ENCODE results near the gene SOHLH1. TPM values are rescaled to one million over a fixed set of nuclear protein-coding genes. Genes with fewer than 3 reads are reported as not detected.

SOHLH1 gene
- total RNA-seq, 4 donors from 2014 or later, result not detected

GRCh38 chr9:135700525-135700924 is 1.2 kb upstream of the SOHLH1 start:
- Histone ChIP-seq H3K27me3 (no peaks in the 10 kb centered on the region), H3K36me3 (no peaks in the 10 kb centered on the region), H3K4me3 (replicated peaks in 1 of 3) (no peak overlapping the region), H3K27ac (no peak overlapping the region), H3K9me3 (no peaks in the 10 kb centered on the region), H3K4me1 (peaks cover 4 to 12% of the 10 kb centered on the region in 2 donors)
- WGBS, 2 donors, result 63 to 73% methylated on average over 14 to 15 of the region's 15 CpGs
- no peak for DNase-seq
- TF ChIP-seq, protein P1, sequence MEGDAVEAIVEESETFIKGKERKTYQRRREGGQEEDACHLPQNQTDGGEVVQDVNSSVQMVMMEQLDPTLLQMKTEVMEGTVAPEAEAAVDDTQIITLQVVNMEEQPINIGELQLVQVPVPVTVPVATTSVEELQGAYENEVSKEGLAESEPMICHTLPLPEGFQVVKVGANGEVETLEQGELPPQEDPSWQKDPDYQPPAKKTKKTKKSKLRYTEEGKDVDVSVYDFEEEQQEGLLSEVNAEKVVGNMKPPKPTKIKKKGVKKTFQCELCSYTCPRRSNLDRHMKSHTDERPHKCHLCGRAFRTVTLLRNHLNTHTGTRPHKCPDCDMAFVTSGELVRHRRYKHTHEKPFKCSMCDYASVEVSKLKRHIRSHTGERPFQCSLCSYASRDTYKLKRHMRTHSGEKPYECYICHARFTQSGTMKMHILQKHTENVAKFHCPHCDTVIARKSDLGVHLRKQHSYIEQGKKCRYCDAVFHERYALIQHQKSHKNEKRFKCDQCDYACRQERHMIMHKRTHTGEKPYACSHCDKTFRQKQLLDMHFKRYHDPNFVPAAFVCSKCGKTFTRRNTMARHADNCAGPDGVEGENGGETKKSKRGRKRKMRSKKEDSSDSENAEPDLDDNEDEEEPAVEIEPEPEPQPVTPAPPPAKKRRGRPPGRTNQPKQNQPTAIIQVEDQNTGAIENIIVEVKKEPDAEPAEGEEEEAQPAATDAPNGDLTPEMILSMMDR (IDR thresholded peaks at IDR 0.05), result no peak
- TF ChIP-seq POLR2A (IDR thresholded peaks at IDR 0.05), result no peak
- intact Hi-C loops (cut with DNase I), result no loop called here

- Histone ChIP-seq H3K4me1 (peaks cover 4 to 12% of the 10 kb centered on the region in 2 donors), H3K9me3 (no peaks in the 10 kb centered on the region), H3K27ac (no peak overlapping the region), H3K36me3 (no peaks in the 10 kb centered on the region), H3K27me3 (no peaks in the 10 kb centered on the region), H3K4me3 (replicated peaks in 1 of 3) (no peak overlapping the region)
- DNase-seq, result no peak
- WGBS, 2 donors, result 74 to 75% methylated on average over 19 of the region's 19 CpGs
- TF ChIP-seq, protein P1 (IDR thresholded peaks at IDR 0.05), result no peak
- no peak for TF ChIP-seq POLR2A (IDR thresholded peaks at IDR 0.05)
- intact Hi-C loops (cut with DNase I), result loop anchor here (10.0 kb wide), 1 partner anchor 94 kb away; no protein-coding TSS in a partner anchor
Measured at GRCh38 chr9:135698767-135699166, 514 bp downstream of the SOHLH1 start.

- Histone ChIP-seq H3K36me3 (no peaks in the 10 kb centered on the region), H3K9me3 (no peaks in the 10 kb centered on the region), H3K27ac (no peak overlapping the region), H3K27me3 (no peaks in the 10 kb centered on the region), H3K4me1 (peaks cover 4 to 12% of the 10 kb centered on the region in 2 donors), H3K4me3 (replicated peaks in 1 of 3) (no peak overlapping the region)
- 72 to 79% methylated on average over 7 to 16 of the region's 21 CpGs for WGBS, 2 donors
- TF ChIP-seq, protein P1 (IDR thresholded peaks at IDR 0.05), result no peak
- no peak for TF ChIP-seq POLR2A (IDR thresholded peaks at IDR 0.05)
- DNase-seq, result no peak
- intact Hi-C loops (cut with DNase I), result loop anchor here (10.0 kb wide), 1 partner anchor 93 kb away; no protein-coding TSS in a partner anchor
Measured at GRCh38 chr9:135698236-135698635, 1.0 kb downstream of the SOHLH1 start.

- Histone ChIP-seq H3K27ac (no peak overlapping the region), H3K4me1 (peaks cover 2 to 8% of the 10 kb centered on the region in 2 donors), H3K27me3 (no peaks in the 10 kb centered on the region), H3K36me3 (no peaks in the 10 kb centered on the region), H3K4me3 (replicated peaks in 1 of 3) (no peak overlapping the region), H3K9me3 (no peaks in the 10 kb centered on the region)
- no peak for DNase-seq
- no peak for TF ChIP-seq POLR2A (IDR thresholded peaks at IDR 0.05)
- TF ChIP-seq, protein P1 (IDR thresholded peaks at IDR 0.05), result no peak
- intact Hi-C loops (cut with DNase I), result loop anchor here (10.0 kb wide), 1 partner anchor 92 kb away; no protein-coding TSS in a partner anchor
- 83 to 90% methylated on average over 11 to 15 of the region's 15 CpGs for WGBS, 2 donors
Measured at GRCh38 chr9:135697226-135697625, 2.1 kb downstream of the SOHLH1 start.

DNA sequence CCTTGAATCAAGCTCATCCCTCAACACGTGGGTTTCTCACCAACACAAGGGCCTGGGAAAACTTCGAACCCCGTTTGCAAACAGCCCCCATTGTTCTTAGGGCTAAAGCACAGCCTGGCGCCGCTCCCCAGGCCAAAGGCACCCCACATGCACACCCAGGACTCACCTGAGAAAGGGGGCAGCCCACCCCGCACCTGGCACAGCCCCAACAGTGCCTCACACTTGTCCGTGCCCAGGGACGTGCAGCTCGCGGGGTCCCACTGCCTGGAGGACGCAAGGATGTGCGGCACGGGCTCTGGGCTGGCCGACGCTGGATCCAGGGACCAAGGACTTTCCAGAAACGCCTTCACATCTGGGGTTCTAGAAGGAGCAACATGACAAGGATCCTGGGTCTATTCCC is 2.8 kb downstream of the SOHLH1 start:
- TF ChIP-seq, protein P1 (IDR thresholded peaks at IDR 0.05), result no peak
- no peak for TF ChIP-seq POLR2A (IDR thresholded peaks at IDR 0.05)
- no peaks in the 10 kb centered on the region for H3K27me3 ChIP-seq
- DNase-seq, result no peak
- peaks cover 0 to under 1% of the 10 kb centered on the region in 2 donors for H3K4me1 ChIP-seq
- no peaks in the 10 kb centered on the region for H3K9me3 ChIP-seq
- H3K36me3 ChIP-seq, result no peaks in the 10 kb centered on the region
- intact Hi-C loops (cut with DNase I), result loop anchor here (10.0 kb wide), 1 partner anchor 92 kb away; no protein-coding TSS in a partner anchor
- H3K27ac ChIP-seq, result no peak overlapping the region
- 72 to 80% methylated on average over 5 to 15 of the region's 16 CpGs for WGBS, 2 donors
- no peak overlapping the region for H3K4me3 ChIP-seq (replicated peaks in 1 of 3)
